Muscle of back (tissue), 11 donors: ENCODE results near the gene PEMT. TPM values are rescaled to one million over a fixed set of nuclear protein-coding genes. Genes with fewer than 3 reads are reported as not detected.

ENCODE experiments used
- DNase-seq, 3 donors: peaks; one replicate each; pipeline versions ENCODE4 v3.0.0 to v3.0.0-alpha.2; 2013
- polyA plus RNA-seq, 10 donors: library from polyadenylated mRNA; unstranded; fragments of 120-200 nt; gene quantifications; one replicate each; pipeline ENCODE4 v1.2.1, GENCODE V29; 2013; ENCODE audit not compliant: insufficient read length in 10 of 10

The PEMT gene
- polyA plus RNA-seq, 10 donors: 17.6 to 24.8 (median 22.5) TPM

DNA sequence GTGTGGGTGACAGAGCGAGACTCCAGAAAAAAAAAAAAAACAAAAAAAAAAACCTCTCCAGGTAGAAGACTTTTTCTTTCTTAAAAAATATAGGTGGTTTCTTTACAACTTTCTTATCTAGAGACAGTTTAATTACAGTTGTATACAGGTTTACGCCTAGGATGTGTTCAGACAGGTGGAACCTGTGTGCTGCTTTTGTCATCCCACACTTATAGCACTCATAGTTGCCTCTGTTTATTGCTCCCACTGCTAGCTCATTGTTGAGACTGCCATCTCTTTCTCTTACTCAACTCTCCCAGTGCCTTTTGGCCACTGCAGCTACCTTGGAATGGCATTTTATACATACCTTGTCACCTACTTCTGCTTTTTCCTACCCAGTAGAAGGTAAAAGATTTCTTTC lies 133.8 kb downstream of the PEMT start:
- DNase-seq: no peak

GRCh38 chr17:17456251-17456650 lies 135.3 kb downstream of the PEMT start:
- no peak for DNase-seq

Other genes starting within 250 kb of the PEMT start
- gene MED9, start 114.7 kb downstream of the PEMT start, polyA plus RNA-seq: 10 to 100 TPM; 12.5 to 17.5 (median 14.5) TPM
- gene RASD1, start 95.3 kb downstream of the PEMT start, polyA plus RNA-seq: 1 to 10 TPM; 2.6 to 7.6 (median 4.4) TPM
- gene RAI1, start 89.8 kb upstream of the PEMT start, polyA plus RNA-seq: 10 to 100 TPM; 12.5 to 23.4 (median 16.7) TPM
- 10 to 100 TPM; 22.4 to 50.1 (median 33.4) TPM for gene SREBF1, start 245.3 kb upstream of the PEMT start, polyA plus RNA-seq